ENCODE data around the gene FAM20B.
A peak's percentile ranks its signal among the peaks of the same experiment; 100 is the strongest.

Gene FAM20B

DNA sequence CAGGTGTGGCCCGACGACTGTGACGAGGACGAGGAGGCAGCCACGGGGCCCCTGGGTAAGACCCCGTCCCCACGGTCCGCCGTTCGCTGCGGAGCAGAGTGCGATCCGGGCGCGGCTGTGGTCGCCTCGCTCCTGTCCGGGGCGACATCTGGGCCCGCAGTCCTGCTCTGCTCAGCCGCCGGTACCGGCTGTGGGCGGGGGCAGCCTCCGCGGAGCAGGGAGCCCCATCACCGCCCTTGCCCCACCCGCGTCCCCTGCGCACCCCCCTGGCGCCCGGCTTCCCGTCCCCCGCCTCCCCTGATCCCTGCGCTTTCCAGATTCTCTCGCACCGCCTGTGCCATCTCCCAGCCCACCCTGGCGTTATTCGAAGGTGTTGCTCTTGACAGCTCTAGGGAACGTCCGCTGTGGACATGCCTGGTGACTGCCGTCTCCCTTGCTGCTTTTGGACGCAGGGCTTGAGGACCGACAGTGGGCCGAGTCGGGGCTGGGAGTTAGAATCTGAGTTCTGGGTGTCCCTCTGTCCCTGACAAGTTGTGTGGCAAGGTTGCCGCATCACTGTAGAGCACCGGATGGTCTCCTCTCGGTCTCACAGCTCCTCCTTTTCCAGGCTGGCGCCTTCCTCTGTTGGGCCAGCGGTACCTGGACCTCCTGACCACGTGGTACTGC, 56.8 kb downstream of the FAM20B start:
- H3K4me1 ChIP-seq (ENCODE audit: low read depth, poor library complexity, severe bottlenecking), result peaks cover 55% of the 10 kb centered on the region
- H3K27ac ChIP-seq, result peak overlapping the region; percentile 97
- TF ChIP-seq, protein P1, sequence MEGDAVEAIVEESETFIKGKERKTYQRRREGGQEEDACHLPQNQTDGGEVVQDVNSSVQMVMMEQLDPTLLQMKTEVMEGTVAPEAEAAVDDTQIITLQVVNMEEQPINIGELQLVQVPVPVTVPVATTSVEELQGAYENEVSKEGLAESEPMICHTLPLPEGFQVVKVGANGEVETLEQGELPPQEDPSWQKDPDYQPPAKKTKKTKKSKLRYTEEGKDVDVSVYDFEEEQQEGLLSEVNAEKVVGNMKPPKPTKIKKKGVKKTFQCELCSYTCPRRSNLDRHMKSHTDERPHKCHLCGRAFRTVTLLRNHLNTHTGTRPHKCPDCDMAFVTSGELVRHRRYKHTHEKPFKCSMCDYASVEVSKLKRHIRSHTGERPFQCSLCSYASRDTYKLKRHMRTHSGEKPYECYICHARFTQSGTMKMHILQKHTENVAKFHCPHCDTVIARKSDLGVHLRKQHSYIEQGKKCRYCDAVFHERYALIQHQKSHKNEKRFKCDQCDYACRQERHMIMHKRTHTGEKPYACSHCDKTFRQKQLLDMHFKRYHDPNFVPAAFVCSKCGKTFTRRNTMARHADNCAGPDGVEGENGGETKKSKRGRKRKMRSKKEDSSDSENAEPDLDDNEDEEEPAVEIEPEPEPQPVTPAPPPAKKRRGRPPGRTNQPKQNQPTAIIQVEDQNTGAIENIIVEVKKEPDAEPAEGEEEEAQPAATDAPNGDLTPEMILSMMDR (conservative IDR thresholded peaks at IDR 0.05; ENCODE audit: low read depth, low read length), result no peak
- peak overlapping the region; percentile 81 for H3K4me2 ChIP-seq
- peaks cover 55% of the 10 kb centered on the region for H3K79me2 ChIP-seq (ENCODE audit: insufficient read depth, low read depth)
- peak overlapping the region; percentile 60; the same call in 1 of the 2 replicates for H2AFZ ChIP-seq (ENCODE audit: low read depth)
- H3K9ac ChIP-seq, result peak overlapping the region; percentile 94
- no peaks in the 10 kb centered on the region for H4K20me1 ChIP-seq (ENCODE audit: insufficient read depth)
- no peaks in the 10 kb centered on the region for H3K27me3 ChIP-seq (ENCODE audit: insufficient read depth, low read depth)
- peaks cover 4% of the 10 kb centered on the region; the same call in 1 of the 2 replicates for H3K36me3 ChIP-seq (ENCODE audit: insufficient read depth)
- peak overlapping the region; percentile 61 for H3K4me3 ChIP-seq (IDR thresholded peaks at IDR 0.05; ENCODE audit: insufficient read depth, low read depth, low read length)

DNA sequence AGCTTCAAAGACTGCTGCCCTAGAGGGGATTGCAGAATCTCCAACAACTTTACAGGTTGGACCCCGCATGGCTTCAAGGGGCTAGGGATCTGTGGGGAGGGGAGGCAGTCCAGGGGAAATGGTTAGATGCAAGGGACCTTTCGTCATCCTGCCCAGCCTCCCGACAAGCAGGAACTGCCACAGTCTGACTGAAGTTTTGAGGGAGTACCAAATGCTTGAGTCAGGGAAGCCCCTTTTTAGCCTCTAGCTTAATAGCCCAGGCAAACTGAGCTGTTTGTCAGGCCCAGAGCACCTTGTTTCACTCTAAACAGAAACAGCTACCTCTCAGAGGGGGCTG, 57.3 kb downstream of the FAM20B start:
- peak overlapping the region; percentile 60; the same call in 1 of the 2 replicates for H2AFZ ChIP-seq (ENCODE audit: low read depth)
- TF ChIP-seq, protein P1 (conservative IDR thresholded peaks at IDR 0.05; ENCODE audit: low read depth, low read length), result no peak
- H3K4me2 ChIP-seq, result peak overlapping the region; percentile 81
- H3K36me3 ChIP-seq (ENCODE audit: insufficient read depth), result peaks cover 4% of the 10 kb centered on the region; the same call in 1 of the 2 replicates
- H3K9ac ChIP-seq, result peak overlapping the region; percentile 94
- peak overlapping the region; percentile 97 for H3K27ac ChIP-seq
- peaks cover 60% of the 10 kb centered on the region for H3K4me1 ChIP-seq (ENCODE audit: low read depth, poor library complexity, severe bottlenecking)
- peaks cover 60% of the 10 kb centered on the region for H3K79me2 ChIP-seq (ENCODE audit: insufficient read depth, low read depth)
- no peaks in the 10 kb centered on the region for H3K27me3 ChIP-seq (ENCODE audit: insufficient read depth, low read depth)
- no peaks in the 10 kb centered on the region for H4K20me1 ChIP-seq (ENCODE audit: insufficient read depth)
- H3K4me3 ChIP-seq (IDR thresholded peaks at IDR 0.05; ENCODE audit: insufficient read depth, low read depth, low read length), result peak overlapping the region; percentile 61

- H3K27me3 ChIP-seq (ENCODE audit: insufficient read depth, low read depth), result no peaks in the 10 kb centered on the region
Observed at GRCh38 chr1:179083533-179083932, 57.8 kb downstream of the FAM20B start.

GRCh38 chr1:179087665-179088064, 62.0 kb downstream of the FAM20B start:
- Histone ChIP-seq H3K79me2 (ENCODE audit: insufficient read depth, low read depth) (peaks cover 72% of the 10 kb centered on the region), H4K20me1 (ENCODE audit: insufficient read depth) (0 out of 2 replicates have a peak, but pooled peaks cover 6% of the 10 kb centered on the region), H3K36me3 (ENCODE audit: insufficient read depth) (peaks cover 9% of the 10 kb centered on the region; the same call in 1 of the 2 replicates), H3K4me1 (ENCODE audit: low read depth, poor library complexity, severe bottlenecking) (peaks cover 66% of the 10 kb centered on the region), H3K9ac (no peak overlapping the region), H3K4me2 (no peak overlapping the region), H3K27ac (no peak overlapping the region), H3K27me3 (ENCODE audit: insufficient read depth, low read depth) (no peaks in the 10 kb centered on the region), H2AFZ (ENCODE audit: low read depth) (no peak overlapping the region), H3K4me3 (IDR thresholded peaks at IDR 0.05; ENCODE audit: insufficient read depth, low read depth, low read length) (no peak overlapping the region)
- TF ChIP-seq, protein P1 (conservative IDR thresholded peaks at IDR 0.05; ENCODE audit: low read depth, low read length), result no peak

More at GRCh38 chr1:179083533-179083932, 57.8 kb downstream of the FAM20B start:
- no peaks in the 10 kb centered on the region for H4K20me1 ChIP-seq (ENCODE audit: insufficient read depth)
- peak overlapping the region; percentile 97 for H3K27ac ChIP-seq
- H3K4me2 ChIP-seq, result peak overlapping the region; percentile 81
- H3K79me2 ChIP-seq (ENCODE audit: insufficient read depth, low read depth), result peaks cover 66% of the 10 kb centered on the region
- TF ChIP-seq, protein P1 (conservative IDR thresholded peaks at IDR 0.05; ENCODE audit: low read depth, low read length), result no peak
- H3K36me3 ChIP-seq (ENCODE audit: insufficient read depth), result peaks cover 4% of the 10 kb centered on the region; the same call in 1 of the 2 replicates
- no peak overlapping the region for H3K4me3 ChIP-seq (IDR thresholded peaks at IDR 0.05; ENCODE audit: insufficient read depth, low read depth, low read length)
- no peak overlapping the region for H2AFZ ChIP-seq (ENCODE audit: low read depth)
- peak overlapping the region; percentile 94; the same call in 1 of the 2 replicates for H3K9ac ChIP-seq
- H3K4me1 ChIP-seq (ENCODE audit: low read depth, poor library complexity, severe bottlenecking), result peaks cover 66% of the 10 kb centered on the region
